K562 (cell line): ENCODE results near the gene TAX1BP1. TPM values are rescaled to one million over a fixed set of nuclear protein-coding genes. Genes with fewer than 3 reads are reported as not detected.

Source experiments
- ATF3 ChIP-seq, 2 experiments: fragments of 450-650 bp in 1 of 2; sonication (generic) in 1 of 2; formaldehyde crosslinking in 1 of 2; IDR thresholded peaks in 1 of 2; conservative IDR thresholded peaks in 1 of 2; 2 replicates each; pipeline versions ENCODE4 v1.6.1 to v1.8.1; 2016 to 2023; ENCODE audit warnings: mild to moderate bottlenecking in 2 of 2, moderate library complexity in 2 of 2, inconsistent platforms in 1 of 2, missing genetic modification reagents in 1 of 2
- CREM ChIP-seq: IDR thresholded peaks from 2 replicates; pipeline ENCODE4 v1.6.1; 2014; ENCODE audit warnings: antibody characterized with exemption, low read depth
- ESRRB ChIP-seq: fragments of 250-450 bp; sonication (Bioruptor Pico); IDR thresholded peaks from 2 replicates; pipeline ENCODE4 v1.5.0; 2020; ENCODE audit warnings: mild to moderate bottlenecking, moderate library complexity, borderline replicate concordance
- FOXA1 ChIP-seq: fragments of 450-650 bp; IDR thresholded peaks from 2 replicates; pipeline ENCODE4 v1.6.1; 2016; ENCODE audit warnings: mild to moderate bottlenecking, borderline replicate concordance
- FOXK2 ChIP-seq, 2 experiments: fragments of 450-650 bp; IDR thresholded peaks in 1 of 2; conservative IDR thresholded peaks in 1 of 2; 2 replicates each; pipeline ENCODE4 v1.6.1; 2016; ENCODE audit warnings: low read depth in 2 of 2, mild to moderate bottlenecking in 1 of 2
- FOXP4 ChIP-seq: sonication (generic); formaldehyde crosslinking; IDR thresholded peaks from 2 replicates; pipeline ENCODE4 v1.8.0; 2022; ENCODE audit warnings: mild to moderate bottlenecking, missing genetic modification reagents, borderline replicate concordance
- GATAD2B ChIP-seq: fragments of 450-650 bp; IDR thresholded peaks from 2 replicates; pipeline ENCODE4 v1.6.1; 2017; ENCODE audit warnings: mild to moderate bottlenecking, borderline replicate concordance
- HNRNPH1 ChIP-seq: fragments of 200-400 bp; formaldehyde crosslinking; optimal IDR thresholded peaks from 2 replicates; pipeline ENCODE3; 2017; ENCODE audit warnings: low read depth, mild to moderate bottlenecking, low read length, moderate library complexity
- HSF4 ChIP-seq: fragments of 250-450 bp; sonication (Bioruptor Pico); IDR thresholded peaks from 2 replicates; pipeline ENCODE4 v2.1.2; 2022; ENCODE audit warnings: mild to moderate bottlenecking, moderate library complexity, borderline replicate concordance
- ILK ChIP-seq: fragments of 450-650 bp; IDR thresholded peaks from 2 replicates; pipeline ENCODE4 v1.6.1; 2016; ENCODE audit warnings: missing genetic modification characterization, low read depth, mild to moderate bottlenecking, missing compliant biosample characterization, moderate library complexity, borderline replicate concordance
- KLF10 ChIP-seq: fragments of 250-450 bp; sonication (Bioruptor Pico); IDR thresholded peaks from 2 replicates; pipeline ENCODE4 v1.6.1; 2021; ENCODE audit warnings: matching md5 sums
- PHB ChIP-seq: fragments of 250-450 bp; sonication (Bioruptor Pico); IDR thresholded peaks from 2 replicates; pipeline ENCODE4 v1.5.0; 2021
- PML ChIP-seq: IDR thresholded peaks from 2 replicates; pipeline ENCODE4 v1.6.1; 2012; ENCODE audit warnings: low read length, inconsistent platforms
- RB1 ChIP-seq: fragments of 450-650 bp; IDR thresholded peaks from 2 replicates; pipeline ENCODE4 v1.6.1; 2017; ENCODE audit warnings: low read depth, mild to moderate bottlenecking
- RBFOX2 ChIP-seq: fragments of 200-400 bp; formaldehyde crosslinking; IDR thresholded peaks from 2 replicates; pipeline ENCODE4 v1.6.1; 2017; ENCODE audit warnings: low read depth, mild to moderate bottlenecking, low read length, moderate library complexity
- RBM25 ChIP-seq: fragments of 200-400 bp; formaldehyde crosslinking; IDR thresholded peaks from 2 replicates; pipeline ENCODE4 v1.6.1; 2018; ENCODE audit warnings: low read length, low read depth, moderate library complexity; ENCODE audit not compliant: severe bottlenecking
- RNF2 ChIP-seq: sonication (generic); IDR thresholded peaks from 2 replicates; pipeline ENCODE4 v1.6.1; 2016
- TCF7L2 ChIP-seq: fragments of 150-350 bp; IDR thresholded peaks from 2 replicates; pipeline ENCODE4 v1.6.1; 2016; ENCODE audit warnings: low read depth, mild to moderate bottlenecking, low read length, moderate library complexity
- ZBED1 ChIP-seq: IDR thresholded peaks from 2 replicates; pipeline ENCODE4 v1.6.1; 2014
- ZBTB11 ChIP-seq, 3 experiments: fragments of 200-800 bp in 1 of 3; fragments of 250-450 bp in 1 of 3; fragments of 450-650 bp in 1 of 3; sonication (Bioruptor Pico) in 1 of 3; sonication (Bioruptor generic) in 1 of 3; formaldehyde crosslinking in 1 of 3; IDR thresholded peaks; 2 replicates each; pipeline versions ENCODE4 v1.6.1 to v1.8.0; 2016 to 2022; ENCODE audit warnings: mild to moderate bottlenecking in 2 of 3, missing genetic modification characterization in 2 of 3, missing compliant biosample characterization in 1 of 3, moderate library complexity in 1 of 3
- ZNF184 ChIP-seq: sonication (generic); formaldehyde crosslinking; IDR thresholded peaks from 2 replicates; pipeline ENCODE4 v1.5.0; 2020; ENCODE audit warnings: missing genetic modification reagents
- ZNF778 ChIP-seq: fragments of 450-650 bp; formaldehyde crosslinking; IDR thresholded peaks from 2 replicates; pipeline ENCODE4 v1.4.0; 2020; ENCODE audit warnings: mild to moderate bottlenecking, moderate library complexity
- ZNF79 ChIP-seq: fragments of 250-450 bp; sonication (Bioruptor Pico); IDR thresholded peaks from 2 replicates; pipeline ENCODE4 v1.4.0; 2020; ENCODE audit warnings: low read depth, mild to moderate bottlenecking, moderate library complexity
- polyA plus RNA-seq, 8 experiments: library from polyadenylated mRNA; depleted of rRNA in 4 of 8; stranded (reverse) in 5 of 8; unstranded in 3 of 8; fragments of >200 nt; fragmentation: Nextera tagmentation in 2 of 8; fragmentation: Illumina TruSeq in 1 of 8; extraction: Ambion mirVana in 2 of 8; extraction: Trizol in 1 of 8; gene quantifications; 2 replicates each; pipeline versions ENCODE4 v1.2.1 to v1.2.3, GENCODE V29; 2011 to 2014; ENCODE audit warnings: inconsistent platforms in 1 of 8, missing spikeins in 1 of 8
- total RNA-seq, 7 experiments: library from RNA; depleted of rRNA in 6 of 7; stranded (reverse); fragments of >200 nt in 6 of 7; fragmentation: Illumina TruSeq in 2 of 7; extraction: Trizol in 2 of 7; gene quantifications; 2 replicates each; pipeline versions ENCODE4 v1.2.1 to v1.2.3, GENCODE V29; 2011 to 2021; ENCODE audit warnings: low replicate concordance in 1 of 7

The TAX1BP1 gene
- total and polyA plus RNA-seq, 9 of the 15 experiments (the other 6 are each of a cell fraction or from before 2014, with no cell fraction given), result 49.0 to 119 (median 75.9) TPM

GRCh38 chr7:27739909-27740448, at the start of gene TAX1BP1 (continued):
- no peak for TF ChIP-seq ZNF184
- TF ChIP-seq ATF3 (IDR thresholded peaks at IDR 0.05), result peak; percentile 85
- no peak for TF ChIP-seq ATF3 (CRISPR knock-in tag; conservative IDR thresholded peaks at IDR 0.05)
- no peak for TF ChIP-seq PHB (CRISPR knock-in tag)
- TF ChIP-seq RBM25, result no peak
- TF ChIP-seq ILK (tag), result no peak
- TF ChIP-seq FOXK2 (conservative IDR thresholded peaks at IDR 0.05 in 1 of 2, IDR thresholded peaks at IDR 0.05 in 1 of 2; ENCODE audit: low read depth in 2 of 2), result peak in 1 of 2 experiments; percentile 84; a peak in 2 of 4 replicates
- peak; percentile 80; the same call in 1 of the 2 replicates for TF ChIP-seq PML
- TF ChIP-seq TCF7L2, result 0 out of 2 replicates have a peak, but pooled peaks have one; percentile 26
- TF ChIP-seq RB1, result no peak; the same call in 1 of the 2 replicates
- TF ChIP-seq GATAD2B, result peak; percentile 15; the same call in 1 of the 2 replicates
- TF ChIP-seq RNF2, result 0 out of 2 replicates have a peak, but pooled peaks have one; percentile 28
- no peak for TF ChIP-seq FOXA1
- peak in 2 of 3 experiments; percentile 57 to 90; a peak in 4 of 6 replicates for TF ChIP-seq ZBTB11 (CRISPR knock-in tag; IDR thresholded peaks at IDR 0.05)
- TF ChIP-seq HSF4 (CRISPR knock-in tag), result no peak
- TF ChIP-seq CREM, result peak; percentile 97
- no peak for TF ChIP-seq ESRRB (CRISPR knock-in tag)
- TF ChIP-seq RBFOX2, result peak; percentile 95
- TF ChIP-seq FOXP4 (CRISPR knock-in tag), result peak; percentile 33; the same call in 1 of the 2 replicates
- TF ChIP-seq HNRNPH1, result no peak
- no peak for TF ChIP-seq ZBED1
- no peak for TF ChIP-seq ZNF778 (CRISPR knock-in tag)
- TF ChIP-seq ZNF79 (CRISPR knock-in tag), result no peak
- no peak for TF ChIP-seq KLF10
